Panc1 (cell line): ENCODE measurements around the gene C1QTNF4.

Experiments
- CTCF ChIP-seq: fragments of 450-650 bp; IDR thresholded peaks from 2 replicates; pipeline ENCODE4 v1.5.1; 2017; ENCODE audit warnings: mild to moderate bottlenecking
- REST ChIP-seq, 2 experiments: IDR thresholded peaks; 2 replicates each; pipeline ENCODE4 v1.6.1; 2011 to 2012; ENCODE audit warnings: low read depth in 2 of 2, control low read depth in 1 of 2, low read length in 1 of 2, mild to moderate bottlenecking in 1 of 2, moderate library complexity in 1 of 2; ENCODE audit not compliant: insufficient read depth in 1 of 2
- TCF7L2 ChIP-seq: IDR thresholded peaks from 2 replicates; pipeline ENCODE4 v1.6.1; 2011; ENCODE audit warnings: mild to moderate bottlenecking, low read depth, low read length, inconsistent platforms

GRCh38 chr11:47591764-47592163, 2.4 kb downstream of the C1QTNF4 start:
- TF ChIP-seq CTCF: no peak
- TF ChIP-seq TCF7L2: no peak
- no peak for TF ChIP-seq REST (IDR thresholded peaks at IDR 0.05; ENCODE audit: insufficient read depth in 1 of 2, low read depth in 2 of 2, low read length in 1 of 2)
